ENCODE measurements around the gene KLHL21.
A peak's percentile ranks its signal among the peaks of the same experiment; 100 is the strongest.
"Not testable (repeated sequence)": the region's sequence is repeated elsewhere in the genome, so short reads cannot be mapped to it uniquely, and the experiment has no call there.

Gene KLHL21, protein sequence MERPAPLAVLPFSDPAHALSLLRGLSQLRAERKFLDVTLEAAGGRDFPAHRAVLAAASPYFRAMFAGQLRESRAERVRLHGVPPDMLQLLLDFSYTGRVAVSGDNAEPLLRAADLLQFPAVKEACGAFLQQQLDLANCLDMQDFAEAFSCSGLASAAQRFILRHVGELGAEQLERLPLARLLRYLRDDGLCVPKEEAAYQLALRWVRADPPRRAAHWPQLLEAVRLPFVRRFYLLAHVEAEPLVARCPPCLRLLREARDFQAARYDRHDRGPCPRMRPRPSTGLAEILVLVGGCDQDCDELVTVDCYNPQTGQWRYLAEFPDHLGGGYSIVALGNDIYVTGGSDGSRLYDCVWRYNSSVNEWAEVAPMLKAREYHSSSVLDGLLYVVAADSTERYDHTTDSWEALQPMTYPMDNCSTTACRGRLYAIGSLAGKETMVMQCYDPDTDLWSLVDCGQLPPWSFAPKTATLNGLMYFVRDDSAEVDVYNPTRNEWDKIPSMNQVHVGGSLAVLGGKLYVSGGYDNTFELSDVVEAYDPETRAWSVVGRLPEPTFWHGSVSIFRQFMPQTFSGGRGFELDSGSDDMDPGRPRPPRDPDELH

DNA sequence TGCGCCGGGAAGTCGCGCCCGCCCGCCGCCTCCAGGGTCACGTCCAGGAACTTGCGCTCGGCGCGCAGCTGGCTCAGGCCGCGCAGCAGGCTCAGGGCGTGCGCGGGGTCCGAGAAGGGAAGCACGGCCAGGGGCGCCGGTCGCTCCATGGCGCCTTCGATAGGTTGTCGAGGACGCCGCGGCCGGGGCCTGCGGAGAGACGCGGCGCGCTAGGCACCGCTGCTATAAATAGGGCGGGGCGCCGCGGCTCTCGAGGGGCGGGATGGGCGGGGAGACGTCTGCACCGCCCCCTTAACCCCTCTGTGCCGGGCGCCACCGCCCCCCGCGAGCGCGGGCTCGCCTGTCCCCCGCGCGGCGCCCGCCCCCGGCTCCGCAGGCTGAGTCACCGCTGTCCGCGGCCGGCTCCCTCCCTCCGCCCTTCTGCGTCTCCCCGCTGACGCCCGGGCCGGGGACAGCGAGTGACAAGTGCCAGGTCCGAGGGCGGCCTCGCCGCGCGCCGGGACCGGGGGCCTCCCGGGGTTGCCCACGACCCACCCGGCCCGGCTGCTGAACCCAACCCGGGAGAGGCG lies at the start of gene KLHL21:
KLHL21 (minus strand) TSS at position 201 of the 569 bp plus-strand sequence; CDS start at position 149, 52 bp downstream.
- Histone ChIP-seq H3K4me1 (ENCODE audit: control insufficient read depth, insufficient read depth, low read length) (peaks cover 13% of the 10 kb centered on the region), H3K4me3 (ENCODE audit: low read depth, low read length) (peak within 1 kb of the TSS; percentile 85), H3K9ac (ENCODE audit: low read depth, low read length) (peak within 1 kb of the TSS; percentile 87), H3K36me3 (ENCODE audit: control insufficient read depth, insufficient read depth, low read length) (peaks cover 14% of the 10 kb centered on the region), H3K27me3 (ENCODE audit: control insufficient read depth, insufficient read depth, low read length) (no peaks in the 10 kb centered on the region), H3K9me3 (ENCODE audit: control insufficient read depth, insufficient read depth, low read length) (no peaks in the 10 kb centered on the region)

DNA sequence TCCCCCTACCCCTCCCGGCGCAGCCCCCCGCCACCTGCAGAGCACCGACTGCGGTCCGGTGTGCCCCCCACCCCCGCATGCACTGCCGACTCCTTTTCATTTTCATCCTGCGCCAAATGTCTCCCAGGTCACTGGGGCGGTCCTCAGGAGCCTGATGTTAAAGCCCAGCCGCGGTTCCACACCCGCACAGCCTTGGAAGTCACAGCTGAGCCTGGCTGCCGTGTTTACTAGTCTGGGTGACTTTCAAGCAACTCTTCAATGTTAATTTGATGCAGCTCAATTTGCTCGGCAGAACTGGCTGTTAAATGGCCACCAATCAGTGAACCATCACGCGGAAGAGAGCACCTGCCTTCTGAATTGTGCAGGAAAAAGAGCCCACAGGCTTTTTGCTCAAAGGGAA lies 49.2 kb upstream of the KLHL21 start:
- no peak overlapping the region for H3K9ac ChIP-seq (ENCODE audit: low read depth, low read length)
- H3K4me1 ChIP-seq (ENCODE audit: control insufficient read depth, insufficient read depth, low read length): no peaks in the 10 kb centered on the region
- H3K4me3 ChIP-seq (ENCODE audit: low read depth, low read length): no peak overlapping the region
- H3K27me3 ChIP-seq (ENCODE audit: control insufficient read depth, insufficient read depth, low read length): no peaks in the 10 kb centered on the region
- no peaks in the 10 kb centered on the region for H3K9me3 ChIP-seq (ENCODE audit: control insufficient read depth, insufficient read depth, low read length)
- peaks cover 26% of the 10 kb centered on the region for H3K36me3 ChIP-seq (ENCODE audit: control insufficient read depth, insufficient read depth, low read length)

DNA sequence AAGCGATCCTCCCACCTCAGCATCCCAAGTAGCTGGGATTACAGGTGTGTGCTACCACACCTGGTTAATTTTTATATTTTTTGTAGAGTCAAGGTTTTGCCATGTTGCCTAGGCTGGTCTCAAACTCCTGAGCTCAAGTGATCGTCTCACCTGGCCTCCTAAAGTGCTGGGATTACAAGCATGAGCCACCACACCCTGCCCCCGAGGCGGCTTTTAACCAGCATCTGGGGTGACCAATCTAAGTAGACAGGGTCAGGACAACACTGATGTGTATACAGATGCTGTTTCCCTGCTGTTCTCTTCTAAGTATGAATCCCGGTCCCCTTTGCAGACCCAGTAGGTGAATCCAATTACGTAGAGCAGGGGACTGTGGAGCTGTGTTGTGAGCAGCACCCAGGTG lies 45.9 kb upstream of the KLHL21 start:
- Histone ChIP-seq H3K9ac (ENCODE audit: low read depth, low read length) (no peak overlapping the region), H3K27me3 (ENCODE audit: control insufficient read depth, insufficient read depth, low read length) (no peaks in the 10 kb centered on the region), H3K9me3 (ENCODE audit: control insufficient read depth, insufficient read depth, low read length) (no peaks in the 10 kb centered on the region), H3K4me1 (ENCODE audit: control insufficient read depth, insufficient read depth, low read length) (no peaks in the 10 kb centered on the region), H3K36me3 (ENCODE audit: control insufficient read depth, insufficient read depth, low read length) (peaks cover 43% of the 10 kb centered on the region), H3K4me3 (ENCODE audit: low read depth, low read length) (no peak overlapping the region)

DNA sequence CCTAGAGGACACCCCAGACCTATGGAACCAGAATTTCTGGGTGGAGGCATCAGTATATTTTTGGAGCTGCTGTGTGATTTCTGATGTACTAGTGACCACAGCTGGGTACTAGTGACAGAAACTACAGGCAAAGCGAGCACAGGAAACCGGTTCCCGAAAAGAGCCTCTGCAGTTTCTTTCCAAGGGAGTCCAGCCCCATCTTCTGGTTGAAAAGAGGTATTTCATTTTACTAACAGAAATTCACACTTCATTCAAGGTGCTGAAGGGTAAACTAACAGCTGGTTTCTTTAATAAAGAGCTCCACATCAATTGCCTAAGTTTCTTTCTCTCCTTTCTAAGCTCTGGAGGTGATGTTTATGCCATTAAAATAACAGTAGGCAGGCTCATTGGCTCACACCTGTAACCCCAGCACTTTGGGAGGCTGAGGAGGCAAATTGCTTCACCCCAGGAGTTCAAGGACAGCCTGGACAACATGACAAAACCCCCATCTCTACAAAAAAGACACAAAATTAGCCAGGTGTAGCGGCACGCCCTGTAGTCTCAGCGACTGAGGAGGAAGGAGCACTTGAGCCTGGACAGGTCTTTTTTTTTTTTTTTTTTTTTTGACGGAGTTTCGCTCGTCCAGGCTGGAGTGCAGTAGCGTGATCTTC lies 44.0 kb upstream of the KLHL21 start:
- H3K36me3 ChIP-seq (ENCODE audit: control insufficient read depth, insufficient read depth, low read length): peaks cover 39% of the 10 kb centered on the region
- no peaks in the 10 kb centered on the region for H3K9me3 ChIP-seq (ENCODE audit: control insufficient read depth, insufficient read depth, low read length)
- H3K4me1 ChIP-seq (ENCODE audit: control insufficient read depth, insufficient read depth, low read length): no peaks in the 10 kb centered on the region
- no peak overlapping the region for H3K4me3 ChIP-seq (ENCODE audit: low read depth, low read length)
- no peak overlapping the region for H3K9ac ChIP-seq (ENCODE audit: low read depth, low read length)
- H3K27me3 ChIP-seq (ENCODE audit: control insufficient read depth, insufficient read depth, low read length): no peaks in the 10 kb centered on the region

DNA sequence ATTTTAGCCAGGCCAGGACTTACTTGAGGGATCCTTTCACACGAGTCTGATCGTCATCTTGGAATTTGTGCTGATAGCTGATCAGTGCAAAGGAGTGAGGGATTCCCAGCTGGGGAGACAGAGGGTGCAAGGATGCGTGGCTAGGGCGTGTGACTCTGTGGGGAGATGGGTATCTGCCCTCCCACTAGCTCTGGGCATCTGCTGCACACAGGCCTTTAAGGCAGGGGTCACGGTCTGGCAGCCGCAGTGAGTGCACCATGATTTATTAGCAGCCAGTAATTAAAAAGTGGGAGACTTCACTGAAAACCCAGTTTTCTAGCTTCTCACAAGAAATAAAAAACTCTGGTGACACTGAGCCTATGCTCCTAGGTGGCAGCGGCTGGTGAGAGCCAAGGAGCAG lies 42.3 kb upstream of the KLHL21 start:
- Histone ChIP-seq H3K36me3 (ENCODE audit: control insufficient read depth, insufficient read depth, low read length) (peaks cover 33% of the 10 kb centered on the region), H3K9ac (ENCODE audit: low read depth, low read length) (no peak overlapping the region), H3K4me3 (ENCODE audit: low read depth, low read length) (no peak overlapping the region), H3K4me1 (ENCODE audit: control insufficient read depth, insufficient read depth, low read length) (no peaks in the 10 kb centered on the region), H3K27me3 (ENCODE audit: control insufficient read depth, insufficient read depth, low read length) (no peaks in the 10 kb centered on the region), H3K9me3 (ENCODE audit: control insufficient read depth, insufficient read depth, low read length) (no peaks in the 10 kb centered on the region)

DNA sequence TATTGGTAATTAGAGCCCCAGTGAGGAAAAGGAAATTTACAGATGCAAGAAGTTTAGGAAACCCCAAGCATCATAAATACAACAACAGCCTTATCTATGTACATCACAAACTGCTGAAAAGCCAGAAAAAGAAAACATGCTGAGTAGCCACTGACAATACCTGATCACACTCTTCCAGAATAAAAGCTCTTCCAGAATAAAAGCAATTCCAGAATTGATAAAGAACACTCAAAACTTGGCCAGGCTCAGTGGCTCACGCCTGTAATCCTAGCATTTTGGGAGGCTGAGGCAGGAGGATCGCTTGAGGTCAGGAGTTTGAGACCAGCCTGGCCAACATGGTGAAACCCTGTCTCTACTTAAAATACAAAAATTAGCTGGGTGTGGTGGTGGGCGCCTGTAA lies 38.2 kb upstream of the KLHL21 start:
- not testable (repeated sequence) for H3K4me1 ChIP-seq (ENCODE audit: control insufficient read depth, insufficient read depth, low read length); H3K9me3 ChIP-seq (ENCODE audit: control insufficient read depth, insufficient read depth, low read length); H3K27me3 ChIP-seq (ENCODE audit: control insufficient read depth, insufficient read depth, low read length); H3K9ac ChIP-seq (ENCODE audit: low read depth, low read length); H3K4me3 ChIP-seq (ENCODE audit: low read depth, low read length)
- H3K36me3 ChIP-seq (ENCODE audit: control insufficient read depth, insufficient read depth, low read length): peaks cover 58% of the 10 kb centered on the region

DNA sequence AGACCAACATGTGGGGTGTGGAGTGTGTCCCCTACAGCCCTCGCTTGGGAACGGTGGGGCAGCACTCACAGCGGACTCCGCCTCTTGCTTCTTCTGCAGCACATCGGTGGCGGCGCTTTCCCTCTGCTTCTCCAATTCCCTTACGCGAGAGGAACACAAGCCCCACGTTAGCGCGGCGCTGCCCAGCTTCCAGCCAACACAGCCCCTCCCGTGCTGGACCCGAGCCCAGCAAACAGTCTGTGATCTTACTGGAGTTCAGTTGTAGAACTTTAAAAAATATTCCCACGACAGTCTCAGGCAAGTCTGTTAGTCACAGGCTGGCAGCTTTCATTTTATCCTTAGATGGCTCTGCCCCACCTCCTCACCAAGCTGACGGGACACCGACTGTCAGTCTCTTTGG lies 35.6 kb upstream of the KLHL21 start:
- H3K36me3 ChIP-seq (ENCODE audit: control insufficient read depth, insufficient read depth, low read length): peaks cover 53% of the 10 kb centered on the region
- no peak overlapping the region for H3K9ac ChIP-seq (ENCODE audit: low read depth, low read length)
- no peaks in the 10 kb centered on the region for H3K27me3 ChIP-seq (ENCODE audit: control insufficient read depth, insufficient read depth, low read length)
- no peaks in the 10 kb centered on the region for H3K4me1 ChIP-seq (ENCODE audit: control insufficient read depth, insufficient read depth, low read length)
- no peaks in the 10 kb centered on the region for H3K9me3 ChIP-seq (ENCODE audit: control insufficient read depth, insufficient read depth, low read length)
- H3K4me3 ChIP-seq (ENCODE audit: low read depth, low read length): no peak overlapping the region

DNA sequence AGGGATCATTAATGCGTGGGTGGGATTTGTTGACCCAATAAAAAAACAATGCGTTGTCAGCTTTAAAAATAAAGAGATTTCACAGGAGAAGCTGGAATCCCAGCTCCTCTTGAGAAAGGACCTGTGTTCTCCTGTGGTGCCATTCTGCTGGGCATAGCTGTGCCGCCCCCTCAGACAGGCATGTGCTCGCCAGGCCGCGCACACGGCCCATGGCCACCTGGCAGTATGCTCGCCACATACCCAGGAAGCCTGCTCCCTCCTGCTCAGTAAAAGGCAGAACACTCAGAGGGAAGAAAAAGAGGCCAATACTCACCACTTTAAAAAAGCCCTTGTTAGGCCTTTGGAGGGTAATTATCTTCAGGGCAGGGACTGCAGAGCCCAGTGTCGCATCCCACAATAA lies 35.1 kb upstream of the KLHL21 start:
- Histone ChIP-seq H3K36me3 (ENCODE audit: control insufficient read depth, insufficient read depth, low read length) (peaks cover 54% of the 10 kb centered on the region), H3K4me3 (ENCODE audit: low read depth, low read length) (no peak overlapping the region), H3K9me3 (ENCODE audit: control insufficient read depth, insufficient read depth, low read length) (no peaks in the 10 kb centered on the region), H3K27me3 (ENCODE audit: control insufficient read depth, insufficient read depth, low read length) (no peaks in the 10 kb centered on the region), H3K4me1 (ENCODE audit: control insufficient read depth, insufficient read depth, low read length) (no peaks in the 10 kb centered on the region), H3K9ac (ENCODE audit: low read depth, low read length) (no peak overlapping the region)

DNA sequence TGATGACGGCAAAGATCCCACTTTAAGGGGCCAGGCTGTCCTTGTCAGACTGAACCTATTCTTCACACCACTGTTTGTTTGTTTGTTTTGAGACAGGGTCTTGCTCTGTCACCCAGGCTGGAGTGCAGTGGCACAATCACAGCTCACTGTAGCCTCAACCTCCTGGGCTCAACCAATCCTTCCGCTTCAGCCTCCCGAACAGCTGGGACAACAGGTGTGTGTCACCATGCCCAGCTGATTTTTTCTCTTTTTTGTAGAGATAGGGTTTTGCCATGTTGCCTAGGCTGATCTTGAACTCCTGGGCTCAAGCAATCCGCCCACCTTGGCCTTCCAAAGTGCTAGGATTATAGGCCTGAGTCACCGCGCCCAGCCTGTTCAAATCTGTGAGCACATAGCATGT lies 34.1 kb upstream of the KLHL21 start:
- not testable (repeated sequence) for H3K9ac ChIP-seq (ENCODE audit: low read depth, low read length); H3K9me3 ChIP-seq (ENCODE audit: control insufficient read depth, insufficient read depth, low read length); H3K4me1 ChIP-seq (ENCODE audit: control insufficient read depth, insufficient read depth, low read length); H3K27me3 ChIP-seq (ENCODE audit: control insufficient read depth, insufficient read depth, low read length); H3K4me3 ChIP-seq (ENCODE audit: low read depth, low read length)
- H3K36me3 ChIP-seq (ENCODE audit: control insufficient read depth, insufficient read depth, low read length): peaks cover 51% of the 10 kb centered on the region

DNA sequence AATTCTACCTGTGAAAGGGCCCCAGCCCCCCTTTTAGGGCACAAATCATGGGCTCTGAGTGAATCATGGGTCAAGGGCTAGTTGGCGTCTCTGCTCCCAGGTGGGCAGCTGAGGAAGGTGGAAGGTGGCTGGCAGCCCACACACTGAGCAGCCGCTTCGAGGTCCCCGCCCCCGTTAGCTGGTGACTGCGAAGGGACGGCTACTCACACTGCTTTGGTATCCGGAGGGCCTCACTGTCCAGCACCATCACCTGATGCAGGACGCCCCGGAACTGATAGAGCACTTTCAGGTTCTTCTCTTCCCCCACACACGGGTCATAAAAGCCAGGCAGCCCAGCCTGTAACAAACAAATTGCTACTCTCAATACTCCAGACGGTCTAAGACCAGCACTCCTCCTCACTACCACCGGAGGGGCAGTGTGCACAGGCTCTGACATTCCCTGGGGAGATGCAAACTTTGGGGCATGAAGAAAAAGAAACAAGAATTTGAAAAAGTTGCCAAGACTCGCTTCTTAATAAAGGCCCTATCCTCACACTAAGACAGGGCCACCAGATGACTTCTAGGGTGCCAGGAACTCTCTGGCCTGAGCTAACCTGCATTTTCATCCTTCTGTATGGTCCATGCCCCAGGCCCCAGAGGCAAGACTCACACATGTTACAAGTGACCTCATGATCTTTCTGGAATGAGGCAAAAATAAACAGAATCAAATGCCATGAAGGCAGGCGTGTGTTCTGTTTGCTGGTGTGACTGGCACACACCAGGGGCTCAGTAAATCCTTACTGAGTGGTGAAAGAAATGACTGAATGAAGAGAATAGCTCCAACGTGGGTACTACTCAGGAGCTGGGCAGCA lies 33.5 kb upstream of the KLHL21 start:
- H3K4me3 ChIP-seq (ENCODE audit: low read depth, low read length): no peak overlapping the region
- H3K36me3 ChIP-seq (ENCODE audit: control insufficient read depth, insufficient read depth, low read length): peaks cover 51% of the 10 kb centered on the region
- no peak overlapping the region for H3K9ac ChIP-seq (ENCODE audit: low read depth, low read length)
- H3K27me3 ChIP-seq (ENCODE audit: control insufficient read depth, insufficient read depth, low read length): no peaks in the 10 kb centered on the region
- H3K9me3 ChIP-seq (ENCODE audit: control insufficient read depth, insufficient read depth, low read length): no peaks in the 10 kb centered on the region
- no peaks in the 10 kb centered on the region for H3K4me1 ChIP-seq (ENCODE audit: control insufficient read depth, insufficient read depth, low read length)

DNA sequence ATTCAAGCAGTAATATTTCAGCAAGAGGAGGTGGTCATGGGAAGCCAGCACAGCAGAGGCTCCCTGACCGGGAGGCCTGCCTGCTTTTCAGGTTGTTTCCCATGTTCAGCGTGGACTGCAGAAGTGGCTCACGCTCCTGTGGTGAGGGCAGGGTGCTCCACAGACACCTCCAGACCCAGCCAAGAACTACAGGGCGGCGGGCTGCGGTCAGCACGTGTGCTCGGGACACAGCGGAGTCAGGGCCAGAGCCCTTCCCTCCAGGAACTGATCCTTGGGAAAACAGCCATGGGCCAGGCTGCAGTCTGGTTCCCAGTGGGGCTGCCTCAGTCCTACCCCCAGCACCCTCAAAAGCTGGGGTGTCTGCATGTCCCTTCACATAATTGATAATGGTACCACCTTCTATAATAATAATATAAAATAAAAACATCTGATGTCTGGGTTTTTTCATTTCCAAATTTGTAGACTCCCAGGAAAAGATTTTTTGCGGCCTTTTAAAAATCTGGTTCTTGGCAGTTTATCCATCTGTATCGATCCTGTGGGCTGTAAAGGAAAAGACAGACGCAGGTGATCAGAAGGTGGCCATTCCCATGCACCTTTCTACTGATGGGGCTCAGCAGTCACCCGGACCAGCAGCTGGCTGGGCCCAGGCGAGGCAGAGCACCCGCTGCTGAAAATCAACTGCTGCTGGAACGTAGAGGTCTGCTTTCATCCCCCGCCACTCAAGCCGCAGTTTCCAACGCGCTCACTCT lies 32.7 kb upstream of the KLHL21 start:
- Histone ChIP-seq H3K4me1 (ENCODE audit: control insufficient read depth, insufficient read depth, low read length) (no peaks in the 10 kb centered on the region), H3K9me3 (ENCODE audit: control insufficient read depth, insufficient read depth, low read length) (no peaks in the 10 kb centered on the region), H3K4me3 (ENCODE audit: low read depth, low read length) (no peak overlapping the region), H3K27me3 (ENCODE audit: control insufficient read depth, insufficient read depth, low read length) (no peaks in the 10 kb centered on the region), H3K9ac (ENCODE audit: low read depth, low read length) (no peak overlapping the region), H3K36me3 (ENCODE audit: control insufficient read depth, insufficient read depth, low read length) (peaks cover 51% of the 10 kb centered on the region)

All from iPS-15b (cell line).